ENCODE results near the gene MAP3K5.

Gene MAP3K5

DNA sequence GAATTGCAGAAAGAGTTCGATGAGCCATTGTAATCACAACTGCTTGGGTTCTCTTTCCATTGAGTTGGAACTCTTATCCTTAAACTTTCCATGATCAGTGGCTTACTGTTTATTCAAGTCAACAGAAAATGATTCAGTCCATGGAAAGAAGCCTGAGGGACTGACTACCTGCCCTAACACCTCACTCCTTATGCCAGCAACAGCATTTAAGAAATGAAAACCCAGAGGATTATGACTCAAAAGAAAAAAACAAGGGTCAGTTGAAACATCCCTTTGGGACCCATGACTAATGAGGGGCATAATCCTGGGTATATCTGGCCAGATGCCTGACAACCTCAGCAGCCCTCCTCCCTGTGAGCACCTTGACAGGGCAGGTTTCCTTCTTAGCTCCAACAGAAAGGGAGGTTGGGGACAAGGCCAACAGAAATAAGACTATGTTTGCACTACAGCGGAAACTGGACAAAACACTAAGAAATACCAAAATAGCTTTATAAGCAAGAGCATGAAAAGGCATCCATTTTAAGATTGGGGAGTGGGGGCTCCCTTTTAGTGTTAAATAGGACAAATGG, 106.7 kb downstream of the MAP3K5 start:
- no peak for DNase-seq (ENCODE audit: low read depth, low spot score)

DNA sequence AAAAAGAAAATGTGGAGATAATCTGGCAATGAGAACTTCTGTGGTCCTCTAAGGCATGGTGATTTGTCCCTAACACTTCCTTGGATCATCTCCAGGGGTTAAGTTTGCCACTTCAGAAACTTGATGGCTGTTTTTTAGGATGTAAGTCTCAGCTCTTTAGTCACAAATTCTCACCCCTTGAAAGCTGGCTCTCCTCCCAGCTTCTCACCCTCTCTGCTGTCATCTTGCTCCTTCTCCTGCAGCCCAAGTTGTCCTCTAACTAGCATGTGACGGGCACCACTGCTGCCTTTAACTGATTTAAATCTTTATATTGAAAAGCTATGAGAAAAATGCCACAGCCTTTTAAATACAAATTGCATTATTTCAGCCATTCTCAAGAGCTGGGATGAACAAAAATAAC, 107.8 kb downstream of the MAP3K5 start:
- DNase-seq (ENCODE audit: low read depth, low spot score), result no peak

DNA sequence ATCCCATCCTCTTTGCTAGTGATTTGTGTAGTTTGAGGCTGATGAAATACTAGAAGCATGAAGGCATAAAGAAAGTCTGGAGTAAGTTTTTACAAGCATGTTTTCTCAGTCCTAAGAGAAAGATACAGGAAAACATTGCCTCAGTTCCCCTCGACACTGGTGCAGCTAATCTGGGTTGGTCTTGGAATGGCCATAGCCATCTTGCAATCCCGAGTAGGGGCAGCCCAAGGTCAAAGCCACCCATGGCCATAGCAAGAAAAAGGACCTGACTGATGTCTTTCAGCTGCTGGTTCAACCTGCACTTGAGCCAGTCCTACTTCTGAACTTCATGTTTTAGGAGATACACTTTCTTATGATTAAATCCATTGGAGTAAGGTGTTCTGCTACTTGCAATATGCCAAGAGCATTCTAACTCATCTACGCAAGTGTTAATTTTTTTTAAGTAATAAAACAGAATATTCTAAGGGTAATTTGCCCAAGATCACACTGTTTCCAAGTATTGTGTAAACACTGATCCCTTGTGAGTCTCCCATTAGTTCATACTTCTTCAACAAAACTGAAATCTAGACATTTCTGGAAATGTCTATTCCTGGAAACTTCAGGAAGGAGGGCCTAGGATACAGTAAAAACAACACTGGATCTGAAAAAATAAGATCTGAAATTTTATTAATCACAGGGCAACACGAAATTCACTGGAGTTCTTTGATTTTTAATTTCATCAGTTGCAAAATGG, 108.9 kb downstream of the MAP3K5 start:
- DNase-seq (ENCODE audit: low read depth, low spot score), result no peak

DNA sequence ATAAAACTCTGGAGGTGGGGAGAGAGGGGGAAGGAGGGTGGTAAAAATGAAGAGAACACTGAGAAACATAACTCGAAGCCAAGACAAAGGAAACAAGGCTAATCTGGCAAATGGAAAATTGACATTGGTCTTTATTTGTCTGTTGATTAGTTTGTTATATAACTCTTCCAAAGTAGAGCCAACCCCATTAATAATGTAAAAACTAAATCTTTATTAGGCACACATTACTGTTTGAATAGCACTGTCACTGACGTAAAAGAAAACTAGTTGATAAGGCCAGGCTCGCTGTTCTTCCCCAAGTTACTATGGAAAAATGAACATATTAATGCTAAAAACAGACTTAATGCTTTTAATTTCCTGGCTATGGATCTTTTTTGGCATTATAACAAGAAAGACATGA, 110.0 kb downstream of the MAP3K5 start:
- no peak for DNase-seq (ENCODE audit: low read depth, low spot score)

DNA sequence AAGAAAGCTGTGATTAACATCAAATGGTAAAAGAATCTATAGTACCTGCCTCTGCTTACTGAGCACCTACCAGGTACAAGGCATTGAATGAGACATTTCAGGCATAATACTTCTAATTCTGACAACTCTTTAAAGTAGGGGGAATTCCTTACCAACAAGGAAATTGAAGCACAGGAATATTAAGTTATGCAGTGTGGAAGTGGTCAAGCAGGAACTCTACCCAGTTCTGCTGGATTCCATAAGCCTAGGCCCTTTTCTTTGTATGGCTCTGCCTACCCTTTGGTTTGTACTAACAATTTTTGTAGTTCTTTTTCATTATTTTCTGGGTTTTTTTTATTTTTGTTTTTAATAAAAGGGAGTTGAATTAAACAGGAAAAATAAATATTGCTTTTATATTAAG, 114.5 kb downstream of the MAP3K5 start:
- no peak for DNase-seq (ENCODE audit: low read depth, low spot score)

DNA sequence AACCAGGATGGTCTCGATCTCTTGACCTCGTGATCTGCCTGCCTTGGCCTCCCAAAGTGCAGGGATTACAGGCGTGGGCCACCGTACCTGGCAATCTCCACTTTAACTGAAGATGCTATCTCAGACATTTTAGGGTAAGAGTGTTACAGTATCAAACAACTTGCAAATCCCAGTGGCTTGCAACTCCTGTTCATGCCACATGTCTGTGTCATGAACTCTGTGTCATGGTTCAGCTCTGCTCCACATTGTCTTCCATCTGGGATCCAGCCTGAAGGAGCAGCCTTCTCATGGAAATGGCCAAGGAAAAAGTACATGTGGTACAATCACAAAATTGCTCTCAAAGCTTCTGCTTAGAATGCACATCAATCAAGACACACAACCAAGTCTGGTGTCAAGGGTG, 114.9 kb downstream of the MAP3K5 start:
- no peak for DNase-seq (ENCODE audit: low read depth, low spot score)

DNA sequence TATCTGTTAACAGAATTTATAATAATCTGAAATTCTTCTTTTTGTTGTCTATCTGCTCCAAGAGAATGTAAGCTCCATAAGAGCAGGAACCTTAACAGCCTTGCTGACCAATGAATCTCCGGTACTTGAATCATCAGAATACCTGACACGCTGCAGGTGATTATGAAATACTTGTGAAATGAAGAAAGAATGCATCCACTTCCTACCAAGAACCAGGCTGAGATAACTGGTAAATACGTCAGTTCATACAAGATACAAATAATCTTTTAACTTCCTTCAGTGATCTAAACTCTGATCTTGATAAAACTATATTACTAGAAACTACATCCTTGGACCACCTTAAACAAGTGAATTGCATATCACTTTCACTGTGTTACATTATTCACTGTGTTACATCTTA, 116.2 kb downstream of the MAP3K5 start:
- no peak for DNase-seq (ENCODE audit: low read depth, low spot score)

DNA sequence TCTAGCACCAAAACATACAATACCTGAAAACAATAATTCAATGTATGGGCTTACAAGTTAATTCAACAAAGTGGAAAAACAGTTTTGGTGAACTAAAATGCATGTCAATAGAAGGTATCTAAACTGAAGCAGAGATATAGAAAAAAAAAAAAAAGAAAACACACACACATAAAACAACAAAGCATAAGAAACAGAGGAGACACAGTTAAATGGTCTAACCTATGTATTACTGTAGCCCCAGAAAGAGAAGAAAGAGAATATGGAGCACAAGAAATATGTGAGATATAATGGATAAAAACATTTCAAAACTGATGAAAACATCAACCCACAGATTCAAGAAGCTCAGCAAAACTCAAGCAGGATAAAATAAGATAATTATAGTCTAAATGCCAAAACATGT, 118.7 kb downstream of the MAP3K5 start:
- no peak for DNase-seq (ENCODE audit: low read depth, low spot score)

DNA sequence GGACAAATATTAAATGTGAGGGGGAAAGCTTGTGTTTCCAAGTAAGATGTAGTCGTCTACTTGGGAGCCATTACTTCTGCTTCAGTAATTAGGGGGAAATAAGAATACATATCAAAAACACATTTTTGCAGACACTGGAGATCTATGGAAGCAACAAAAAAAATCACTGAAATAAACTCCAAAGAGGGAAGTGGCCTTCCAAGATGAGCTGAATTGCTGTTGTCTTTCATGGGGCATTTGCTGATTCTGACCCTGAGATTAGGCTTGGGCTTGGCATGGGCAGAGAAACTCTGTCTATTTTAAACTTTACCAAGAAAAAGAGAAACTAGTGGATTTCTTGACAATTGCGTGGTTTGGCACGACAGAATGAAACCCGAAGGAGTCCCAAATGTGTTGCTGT, 120.1 kb downstream of the MAP3K5 start:
- no peak for DNase-seq (ENCODE audit: low read depth, low spot score)

DNA sequence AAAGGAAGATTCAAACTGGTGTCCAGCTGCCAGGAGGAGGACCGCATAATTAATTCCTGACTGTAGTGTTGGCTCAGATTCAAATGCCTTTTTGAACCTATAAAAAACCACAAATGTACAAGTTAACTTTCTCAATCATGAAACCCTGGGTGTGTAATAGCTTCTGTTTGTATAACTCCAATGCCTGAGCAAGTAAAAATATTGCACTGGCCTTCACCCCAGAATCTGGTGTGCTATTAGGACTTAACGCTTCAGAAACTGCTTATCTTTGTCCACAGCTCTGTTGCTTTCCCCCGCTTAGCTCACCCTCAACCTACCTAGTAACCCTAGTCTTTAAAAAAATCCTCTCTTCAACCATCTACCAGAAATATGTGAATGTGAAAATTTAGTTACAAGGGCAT, 123.0 kb downstream of the MAP3K5 start:
- DNase-seq (ENCODE audit: low read depth, low spot score), result no peak

DNA sequence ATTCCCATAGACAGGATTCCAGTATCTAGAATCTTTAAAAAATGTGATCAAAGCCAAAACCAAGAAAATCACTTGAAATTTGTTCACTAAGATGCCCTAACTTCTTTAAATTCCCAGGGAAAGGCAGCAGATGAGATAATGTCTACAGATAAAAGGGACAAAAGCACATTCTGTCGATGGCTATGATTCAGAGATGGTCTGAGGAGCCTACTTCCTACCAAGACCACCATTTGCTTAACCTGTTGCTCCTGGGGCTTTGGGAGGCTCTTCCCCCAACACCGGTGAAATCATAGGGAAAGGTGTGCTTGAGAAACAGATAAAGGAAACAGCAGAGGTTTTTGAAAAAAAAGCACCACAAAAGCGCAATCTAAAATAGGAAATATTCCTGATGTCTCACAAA, 123.7 kb downstream of the MAP3K5 start:
- no peak for DNase-seq (ENCODE audit: low read depth, low spot score)

DNA sequence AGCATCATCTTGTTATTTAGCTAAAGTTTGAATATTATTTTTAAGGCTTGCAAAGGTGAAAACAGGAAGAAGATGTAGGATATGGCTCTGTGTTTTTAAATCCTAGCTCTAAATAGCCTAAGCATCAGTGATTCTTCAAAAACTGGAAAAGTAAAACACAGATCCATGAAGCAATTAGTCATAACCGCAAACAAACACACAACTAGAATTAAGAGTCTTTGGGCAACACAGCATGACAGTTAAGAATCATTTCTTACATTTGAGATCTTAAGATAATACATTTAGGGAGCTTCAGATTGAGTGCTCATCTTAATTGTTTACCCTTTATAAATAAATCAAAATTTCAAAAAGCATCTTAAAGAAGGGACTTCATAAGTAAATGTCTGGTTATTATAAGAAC, 126.2 kb downstream of the MAP3K5 start:
- DNase-seq (ENCODE audit: low read depth, low spot score), result no peak

DNA sequence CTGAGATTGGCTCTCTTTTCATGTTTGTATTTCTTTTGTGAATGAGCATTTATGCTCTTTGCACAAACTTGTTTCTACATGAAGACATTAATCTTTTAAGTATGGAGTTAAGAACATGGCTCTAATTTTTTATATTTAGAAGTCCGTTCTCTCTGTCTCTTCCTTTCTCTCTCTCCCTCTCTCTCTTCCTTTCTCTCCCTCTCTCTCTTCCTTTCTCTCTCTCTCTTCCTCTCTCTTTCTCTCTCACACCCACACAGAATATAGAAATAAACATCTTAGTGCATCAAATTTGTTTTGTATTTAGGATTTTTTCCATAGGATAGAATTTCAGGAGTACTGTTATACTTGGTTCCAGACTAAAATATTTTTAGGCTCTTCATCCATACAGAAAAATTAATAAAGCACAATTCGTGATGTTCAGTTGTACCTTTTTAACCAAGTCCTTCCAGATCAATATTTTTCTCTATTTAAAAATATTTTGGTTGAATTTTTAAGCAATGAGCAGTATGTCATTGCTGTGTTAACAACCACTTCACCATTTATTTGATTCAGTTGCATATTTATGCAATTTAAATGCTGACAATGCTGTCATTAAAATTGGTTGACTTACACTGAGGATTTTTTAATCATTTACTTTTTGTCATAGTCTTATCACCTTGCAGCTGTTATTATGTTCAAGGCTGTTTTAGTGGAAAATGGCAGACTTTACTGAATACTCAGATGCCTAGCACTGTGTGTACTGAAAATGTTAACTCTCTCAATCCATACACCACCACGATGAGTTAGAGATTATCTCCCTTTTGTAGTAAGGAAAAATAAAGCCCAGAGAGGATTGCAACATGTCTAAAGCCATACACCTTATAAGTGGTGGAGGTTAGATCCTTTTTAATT, 129.7 kb downstream of the MAP3K5 start:
- no peak for DNase-seq (ENCODE audit: low read depth, low spot score)

DNA sequence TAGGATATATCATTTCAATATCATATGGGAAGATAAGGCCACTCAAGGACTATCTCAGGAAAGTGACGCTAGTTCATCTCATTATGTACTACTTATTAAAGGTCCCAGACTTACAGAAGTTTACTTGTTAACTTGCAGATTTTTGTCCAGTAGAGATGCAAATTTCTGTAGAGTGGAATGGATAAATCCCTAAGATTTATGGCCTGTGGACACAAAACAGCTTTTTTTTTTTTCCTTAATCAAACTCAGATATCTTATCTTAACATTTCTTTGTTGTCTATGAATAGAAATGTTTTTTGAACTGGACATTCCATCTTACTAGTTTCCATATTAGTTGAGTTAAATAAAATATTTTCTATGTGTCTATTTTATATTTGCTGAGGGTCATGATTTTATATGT, 131.6 kb downstream of the MAP3K5 start:
- DNase-seq (ENCODE audit: low read depth, low spot score), result no peak

DNA sequence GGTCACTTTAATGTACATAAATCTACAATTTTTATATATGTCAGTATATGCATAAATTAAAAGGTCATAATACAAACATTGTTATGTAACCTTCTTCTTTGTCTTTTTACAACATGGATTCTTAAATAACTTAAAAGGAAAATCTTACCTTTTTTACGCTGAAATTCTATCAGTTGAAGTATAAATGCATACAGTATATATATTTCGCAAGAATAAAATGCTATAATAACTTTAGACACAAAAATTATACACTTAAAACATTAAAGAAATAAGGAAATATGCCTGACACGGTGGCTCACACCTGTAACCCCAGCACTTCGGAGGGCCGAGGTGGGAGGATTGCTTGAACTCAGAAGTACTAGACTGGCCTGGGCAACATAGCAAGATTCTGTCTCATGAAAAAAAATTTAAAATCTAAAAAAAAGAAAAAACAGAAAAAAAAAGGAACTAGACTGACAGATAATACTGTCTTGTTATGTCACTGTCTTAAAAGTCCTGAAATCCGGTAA, 132.2 kb downstream of the MAP3K5 start:
- DNase-seq (ENCODE audit: low read depth, low spot score), result no peak

DNA sequence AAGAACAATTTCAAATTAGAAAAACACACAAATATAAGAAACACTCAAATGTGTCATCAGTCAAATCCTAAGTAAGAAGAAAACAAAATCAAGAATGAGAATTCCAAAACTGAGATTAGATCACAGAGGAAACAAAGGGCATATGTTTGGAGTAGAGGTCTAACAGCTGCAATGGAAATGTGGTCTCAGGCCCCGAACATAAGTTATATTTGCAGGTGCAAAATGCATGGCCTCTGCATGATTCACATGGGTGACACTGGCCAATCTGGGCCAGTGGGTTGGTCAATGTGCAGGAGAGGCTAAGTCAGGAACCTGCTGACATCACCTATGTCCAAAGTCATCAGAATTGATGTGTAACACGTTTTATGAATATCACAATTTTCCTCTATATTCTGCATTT, 133.6 kb downstream of the MAP3K5 start:
- DNase-seq (ENCODE audit: low read depth, low spot score), result no peak

DNA sequence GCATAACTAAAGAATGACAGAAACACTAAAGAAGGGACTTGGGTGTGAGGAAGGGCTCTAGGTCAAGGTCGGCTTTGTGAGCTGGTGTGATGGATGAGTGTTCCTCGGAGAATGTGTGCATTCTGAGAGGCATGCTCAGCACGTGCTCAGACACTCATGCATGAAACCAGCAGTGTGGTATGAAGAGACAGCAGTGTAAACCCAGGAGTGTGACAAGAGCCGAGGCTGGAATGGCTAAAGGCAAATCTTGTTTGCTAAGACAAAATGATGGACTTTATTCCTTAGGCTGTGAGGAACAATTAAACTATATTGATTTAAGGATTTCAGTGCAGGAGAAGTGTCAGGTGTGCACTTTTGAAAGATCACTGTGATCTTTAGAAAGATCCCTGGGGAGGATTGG, 134.6 kb downstream of the MAP3K5 start:
- DNase-seq (ENCODE audit: low read depth, low spot score), result no peak

DNA sequence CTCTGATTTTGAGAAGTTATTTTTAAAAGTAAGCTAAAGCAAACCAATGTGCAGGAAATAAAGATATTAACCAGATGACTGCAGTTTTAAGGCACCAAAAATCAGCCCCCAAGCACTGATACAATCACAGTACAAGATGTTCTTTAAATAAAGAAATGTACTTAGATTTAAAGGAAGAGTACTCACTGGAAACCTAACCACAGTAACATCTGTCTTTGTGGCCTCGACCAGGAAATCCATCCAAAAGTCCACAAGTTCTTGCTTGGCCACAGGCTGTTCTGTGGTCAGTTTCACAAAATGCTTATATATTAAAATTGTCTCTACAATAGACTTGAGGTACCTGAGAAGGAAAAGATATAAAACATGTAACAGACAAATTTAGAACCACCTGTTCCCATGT, 136.2 kb downstream of the MAP3K5 start:
- no peak for DNase-seq (ENCODE audit: low read depth, low spot score)

DNA sequence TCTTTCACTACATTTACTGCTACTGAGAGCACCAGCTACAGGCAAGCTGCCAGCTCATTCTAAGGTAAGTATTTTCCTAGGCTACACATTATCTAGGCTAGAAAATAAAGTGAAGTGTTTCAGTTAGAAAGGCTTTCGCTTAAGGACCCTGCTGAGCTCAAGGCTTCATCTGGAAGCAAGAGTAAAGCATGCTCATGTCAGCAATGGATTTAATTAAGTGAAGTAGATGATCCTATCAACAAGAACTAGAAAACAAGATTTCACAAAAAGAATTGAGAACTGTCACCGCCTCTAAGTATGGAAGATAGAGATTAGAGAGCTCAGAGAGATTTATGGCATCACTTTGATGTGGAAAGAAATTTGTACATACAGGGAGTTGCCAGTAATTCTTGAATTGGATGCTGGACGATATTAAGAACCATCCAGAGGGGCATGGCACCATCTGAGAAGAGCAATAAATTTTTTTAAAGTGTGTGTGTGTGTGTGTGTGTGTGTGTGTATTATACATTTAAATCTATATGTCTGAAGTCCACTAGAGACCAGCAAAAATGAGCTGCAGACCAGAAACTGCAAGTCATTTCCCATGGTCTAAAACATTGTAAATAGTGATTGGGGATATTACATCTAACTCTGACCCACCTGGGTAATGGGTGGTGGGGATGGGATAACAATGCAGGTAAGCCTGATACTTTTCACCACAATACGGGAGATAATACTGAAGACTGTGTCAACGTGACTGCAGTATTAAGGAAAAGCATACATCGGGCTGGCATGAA, 136.8 kb downstream of the MAP3K5 start:
- no peak for DNase-seq (ENCODE audit: low read depth, low spot score)

DNA sequence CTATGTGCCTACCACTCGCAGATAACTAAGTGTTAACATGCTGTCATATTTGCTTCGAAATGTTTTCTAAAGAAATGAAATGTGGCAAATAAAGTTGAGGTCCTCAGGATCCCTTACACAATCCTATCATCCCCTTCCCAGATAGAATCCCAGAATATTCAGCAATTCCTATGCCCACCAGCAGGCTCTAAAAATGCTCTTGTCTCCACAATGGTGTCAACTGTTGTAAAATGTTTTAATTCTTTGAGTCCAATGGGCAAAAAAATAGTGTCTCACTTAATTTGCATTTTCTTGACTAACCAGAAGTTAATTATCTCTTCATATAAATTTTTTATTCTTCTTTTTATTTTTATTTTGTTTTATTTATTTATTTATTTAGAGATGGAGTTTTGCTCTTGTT, 138.2 kb downstream of the MAP3K5 start:
- DNase-seq (ENCODE audit: low read depth, low spot score), result no peak

DNA sequence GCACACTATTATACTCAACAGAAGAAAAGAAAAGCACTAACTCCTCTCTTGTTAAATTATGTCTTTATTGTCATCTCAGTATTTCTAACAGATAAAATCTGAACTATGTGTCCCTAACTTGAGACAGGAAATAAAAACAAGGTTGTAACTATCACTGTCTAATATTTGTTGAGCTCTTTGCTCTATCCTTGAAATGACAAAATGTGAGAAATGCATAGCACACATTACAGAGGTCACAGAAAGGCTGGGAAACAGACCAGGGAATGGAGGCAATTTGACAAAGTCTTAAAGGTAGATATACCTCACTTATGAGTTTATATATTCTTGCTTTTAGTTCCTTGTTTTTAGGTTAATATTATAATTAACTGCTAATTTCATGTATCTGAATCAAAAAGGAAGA, 139.6 kb downstream of the MAP3K5 start:
- no peak for DNase-seq (ENCODE audit: low read depth, low spot score)

DNA sequence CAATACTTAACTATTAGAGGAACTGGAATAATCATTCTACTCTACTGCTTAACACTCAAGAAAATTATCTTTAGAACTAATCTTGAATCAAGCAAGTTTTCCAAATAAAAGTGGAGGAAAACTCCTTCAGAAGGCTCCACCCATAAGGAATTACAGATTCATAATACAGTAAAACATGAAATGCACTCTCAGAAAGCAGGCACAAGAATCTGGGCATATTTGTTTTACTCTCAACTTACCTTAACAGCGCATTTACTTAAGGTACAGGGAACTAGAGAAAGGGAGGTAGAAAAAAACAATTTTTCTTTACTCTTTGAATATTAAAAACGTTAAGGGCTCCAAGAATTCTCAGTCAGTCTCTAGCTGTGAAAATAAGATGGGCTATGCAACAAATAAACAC, 140.3 kb downstream of the MAP3K5 start:
- no peak for DNase-seq (ENCODE audit: low read depth, low spot score)
